HTR-8/SVneo (cell line): ENCODE data around the gene TEX22.

Experiments
- DNase-seq: peaks from one replicate; pipeline ENCODE4 v3.0.0; 2011; ENCODE audit warnings: low spot score, mixed read lengths; ENCODE audit not compliant: insufficient read length
- FAIRE-seq: peaks from 2 replicates; lab custom pipeline; 2011; peaks lifted over from hg19 to GRCh38; lab: Jason Lieb, UNC

TEX22 gene

GRCh38 chr14:105365681-105366080 is 32.7 kb upstream of the TEX22 start:
- FAIRE-seq (no peak), DNase-seq (no peak)

GRCh38 chr14:105366386-105367074 is 31.8 kb upstream of the TEX22 start:
- FAIRE-seq (no peak), DNase-seq (no peak)

- DNase-seq (no peak), FAIRE-seq (no peak)
Observed at GRCh38 chr14:105367116-105368031, 31.0 kb upstream of the TEX22 start.

- FAIRE-seq = no peak
Observed at GRCh38 chr14:105368032-105368417, 30.3 kb upstream of the TEX22 start.

GRCh38 chr14:105368426-105368825 is 29.9 kb upstream of the TEX22 start:
- FAIRE-seq (no peak), DNase-seq (no peak)

More at GRCh38 chr14:105368032-105368417, 30.3 kb upstream of the TEX22 start:
- DNase-seq = no peak

- no peak for DNase-seq
- FAIRE-seq = no peak
Observed at GRCh38 chr14:105368910-105369652, 29.3 kb upstream of the TEX22 start.

- no peak for DNase-seq
- no peak for FAIRE-seq
Observed at GRCh38 chr14:105369653-105370040, 28.7 kb upstream of the TEX22 start.

GRCh38 chr14:105374389-105374788 is 23.9 kb upstream of the TEX22 start:
- no peak for DNase-seq
- no peak for FAIRE-seq

GRCh38 chr14:105375635-105376057 is 22.7 kb upstream of the TEX22 start:
- no peak for DNase-seq
- peak; percentile 42 for FAIRE-seq

GRCh38 chr14:105376521-105377440 is 21.6 kb upstream of the TEX22 start:
- no peak for FAIRE-seq
- no peak for DNase-seq

GRCh38 chr14:105377555-105378182 is 20.7 kb upstream of the TEX22 start:
- DNase-seq = no peak
- no peak for FAIRE-seq

- no peak for FAIRE-seq
Observed at GRCh38 chr14:105378199-105378598, 20.1 kb upstream of the TEX22 start.

GRCh38 chr14:105378873-105379685 is 19.3 kb upstream of the TEX22 start:
- no peak for FAIRE-seq
- DNase-seq = no peak

More at GRCh38 chr14:105378199-105378598, 20.1 kb upstream of the TEX22 start:
- DNase-seq = no peak

GRCh38 chr14:105379946-105380345 is 18.4 kb upstream of the TEX22 start:
- DNase-seq = no peak
- FAIRE-seq = no peak

- FAIRE-seq = no peak
Observed at GRCh38 chr14:105380756-105381155, 17.6 kb upstream of the TEX22 start.

GRCh38 chr14:105381446-105382342 is 16.6 kb upstream of the TEX22 start:
- DNase-seq (no peak), FAIRE-seq (no peak)

More at GRCh38 chr14:105380756-105381155, 17.6 kb upstream of the TEX22 start:
- DNase-seq = no peak

GRCh38 chr14:105382343-105383082 is 15.8 kb upstream of the TEX22 start:
- DNase-seq (no peak), FAIRE-seq (no peak)
